Endothelial cell of umbilical vein (primary cell): ENCODE data around the gene DOCK7. TPM values are rescaled to one million over a fixed set of nuclear protein-coding genes. Genes with fewer than 3 reads are reported as not detected.

Experiments used
- BruUV-seq: library from RNA; stranded (reverse); fragments of 400-500 nt; replicated peaks from 2 replicates; lab custom pipeline; 2021; lab: Mats Ljungman, UMichigan
- CTCF ChIA-PET: fragments of 300-600, 350-600 bp; sonication (Branson Sonifier 250); formaldehyde crosslinking; loops from one replicate; lab custom pipeline; 2021; ENCODE audit warnings: antibody characterized with exemption, inconsistent platforms; lab: Charles Lee
- POLR2A ChIA-PET: fragments of 300-600, 350-600 bp; sonication (Branson Sonifier 250); formaldehyde crosslinking; loops from one replicate; lab custom pipeline; 2021; ENCODE audit warnings: antibody characterized with exemption, inconsistent platforms; lab: Charles Lee
- DNase-seq: peaks from one replicate; pipeline ENCODE4 v3.0.0-alpha.2; 2011; ENCODE audit warnings: low read depth, low spot score
- FAIRE-seq: peaks from 2 replicates; lab custom pipeline; 2011; peaks lifted over from hg19 to GRCh38; lab: Jason Lieb, UNC
- H2AFZ ChIP-seq: 2 replicates; pipeline ENCODE4 v1.6.0; 2012; ENCODE audit warnings: low read depth, low read length, control low read depth, inconsistent platforms
- H3K27ac ChIP-seq: 2 replicates; pipeline ENCODE4 v1.5.1; 2011; ENCODE audit warnings: low read depth, mild to moderate bottlenecking, control low read depth, low read length, moderate library complexity; ENCODE audit not compliant: insufficient read depth
- H3K27me3 ChIP-seq, 2 experiments: 2 replicates each; pipeline versions ENCODE4 v1.6.0 to v1.6.1; 2011; ENCODE audit warnings: low read length in 2 of 2, mixed read lengths in 1 of 2; ENCODE audit not compliant: control insufficient read depth in 2 of 2, insufficient read depth in 2 of 2
- H3K36me3 ChIP-seq, 2 experiments: 2 replicates in 1 of 2; 3 replicates in 1 of 2; pipeline ENCODE4 v1.5.1; 2011; ENCODE audit warnings: low read length in 2 of 2, mild to moderate bottlenecking in 1 of 2, moderate library complexity in 1 of 2; ENCODE audit not compliant: control insufficient read depth in 2 of 2, insufficient read depth in 2 of 2; ENCODE audit errors: extremely low read depth in 1 of 2
- H3K4me1 ChIP-seq: 3 replicates; pipeline ENCODE4 v1.5.1; 2011; ENCODE audit warnings: mild to moderate bottlenecking, low read length; ENCODE audit not compliant: control insufficient read depth, insufficient read depth; ENCODE audit errors: extremely low read depth
- H3K4me2 ChIP-seq: 2 replicates; pipeline ENCODE4 v1.6.1; 2011; ENCODE audit warnings: low read length, control low read depth, mixed read lengths; ENCODE audit not compliant: insufficient read depth
- H3K4me3 ChIP-seq, 3 experiments: fragments of 200-600 bp in 1 of 3; sonication (generic), shearing (Covaris generic) in 1 of 3; replicated peaks in 1 of 3; 2 replicates each; pipeline ENCODE4 v1.5.1; 2011 to 2016; ENCODE audit warnings: control low read depth in 3 of 3, low read length in 3 of 3, mild to moderate bottlenecking in 2 of 3, inconsistent platforms in 1 of 3, low read depth in 1 of 3, moderate library complexity in 1 of 3; ENCODE audit not compliant: insufficient read depth in 1 of 3
- H3K79me2 ChIP-seq: 2 replicates; pipeline ENCODE4 v1.6.0; 2012; ENCODE audit warnings: low read length, inconsistent platforms; ENCODE audit not compliant: control insufficient read depth, insufficient read depth
- H3K9ac ChIP-seq: replicated peaks from 2 replicates; pipeline ENCODE3; 2011; ENCODE audit warnings: low read length, control low read depth; ENCODE audit not compliant: insufficient read depth; ENCODE audit errors: extremely low read depth
- H3K9me1 ChIP-seq: replicated peaks from 3 replicates; pipeline ENCODE4 v1.6.0; 2011; ENCODE audit warnings: mild to moderate bottlenecking, low read length; ENCODE audit not compliant: control insufficient read depth, insufficient read depth; ENCODE audit errors: extremely low read depth
- H3K9me3 ChIP-seq: replicated peaks from 2 replicates; pipeline ENCODE4 v1.5.1; 2012; ENCODE audit warnings: low read length, inconsistent platforms; ENCODE audit not compliant: control insufficient read depth, insufficient read depth
- H4K20me1 ChIP-seq: replicated peaks from 2 replicates; pipeline ENCODE3; 2011; ENCODE audit warnings: mild to moderate bottlenecking, low read length; ENCODE audit not compliant: control insufficient read depth, insufficient read depth; ENCODE audit errors: extremely low read depth
- CTCF ChIP-seq, 2 donors: IDR thresholded peaks; 1 replicate in 1 of 2; 2 replicates in 1 of 2; pipeline ENCODE4 v1.5.1; 2011; ENCODE audit warnings: low read length in 2 of 2, mild to moderate bottlenecking in 2 of 2, moderate library complexity in 2 of 2, control low read depth in 1 of 2, inconsistent platforms in 1 of 2, low read depth in 1 of 2; ENCODE audit not compliant: insufficient read depth in 1 of 2; ENCODE audit errors: extremely low read depth in 1 of 2
- EZH2 ChIP-seq: IDR thresholded peaks from 2 replicates; pipeline ENCODE4 v1.6.1; 2012; ENCODE audit warnings: borderline replicate concordance, low read depth, mild to moderate bottlenecking, moderate library complexity, low read length, inconsistent platforms; ENCODE audit not compliant: severe bottlenecking
- FOS ChIP-seq: IDR thresholded peaks from 2 replicates; pipeline ENCODE4 v1.6.1; 2011; ENCODE audit warnings: mild to moderate bottlenecking, low read length, moderate library complexity, borderline replicate concordance; ENCODE audit not compliant: insufficient read depth
- GATA2 ChIP-seq: IDR thresholded peaks from 2 replicates; pipeline ENCODE4 v1.7.0; 2011; ENCODE audit warnings: low read depth, mild to moderate bottlenecking, moderate library complexity, mixed read lengths, low read length; ENCODE audit not compliant: insufficient read length, insufficient read depth
- JUN ChIP-seq: IDR thresholded peaks from 2 replicates; pipeline ENCODE4 v1.6.1; 2011; ENCODE audit warnings: borderline replicate concordance, low read depth; ENCODE audit not compliant: insufficient read length, insufficient read depth
- MYC ChIP-seq: IDR thresholded peaks from one replicate; pipeline ENCODE4 v1.6.1; 2011; ENCODE audit warnings: mild to moderate bottlenecking, low read depth, low read length
- POLR2A ChIP-seq: IDR thresholded peaks from 2 replicates; pipeline ENCODE4 v1.6.1; 2012; ENCODE audit warnings: low read depth, mild to moderate bottlenecking, control low read depth, low read length
- POLR2AphosphoS5 ChIP-seq: IDR thresholded peaks from 2 replicates; pipeline ENCODE4 v1.6.1; 2012; ENCODE audit warnings: low read depth, mild to moderate bottlenecking, control low read depth, low read length, moderate library complexity; ENCODE audit not compliant: insufficient read depth
- dilution Hi-C: fragments of 300-500 bp; cut with MboI; formaldehyde crosslinking; loops from one replicate; pipeline ENCODE4 v1.15.0; 2019; ENCODE audit warnings: low sequenced_read_pairs; ENCODE audit not compliant: extremely low pct_ligation_motif_present
- intact Hi-C: fragments of 100-400 bp; cut with micrococcal nuclease; formaldehyde crosslinking; loops from one replicate; pipeline ENCODE4 v1.10.0; 2022
- polyA plus RNA-seq, 4 experiments: library from polyadenylated mRNA; depleted of rRNA in 3 of 4; stranded (reverse) in 3 of 4; unstranded in 1 of 4; fragments of >200 nt; gene quantifications; 2 replicates each; pipeline versions ENCODE4 v1.2.1 to v1.2.3, GENCODE V29; 2011 to 2012; ENCODE audit warnings: missing spikeins in 1 of 4
- total RNA-seq: library from RNA; stranded (reverse); gene quantifications from 2 replicates; pipeline ENCODE4 v1.2.3, GENCODE V29; 2021
- TF ChIP-seq, protein P1 (sequence below): IDR thresholded peaks from 2 replicates; pipeline ENCODE4 v1.6.1; 2011; ENCODE audit not compliant: insufficient read depth, insufficient read length

The DOCK7 gene
- total and polyA plus RNA-seq, 2 donors (not counting 3 experiments of a cell fraction or from before 2014, with no cell fraction given): 9.4 to 31.9 TPM

- Histone ChIP-seq H3K9me3 (no peaks in the 10 kb centered on the region), H3K4me1 (no peaks in the 10 kb centered on the region), H3K27ac (no peak overlapping the region), H3K9me1 (no peaks in the 10 kb centered on the region), H2AFZ (no peak overlapping the region), H3K4me3 (no peak overlapping the region), H3K27me3 (no peaks in the 10 kb centered on the region), H3K36me3 (no peaks in the 10 kb centered on the region), H3K9ac (no peak overlapping the region), H3K79me2 (no peaks in the 10 kb centered on the region), H4K20me1 (no peaks in the 10 kb centered on the region), H3K4me2 (no peak overlapping the region)
- BruUV-seq: no TSS peak
- dilution Hi-C loops (no loop called here), intact Hi-C loops (no loop called here)
- DNase-seq (no peak), FAIRE-seq (no peak)
- CTCF ChIA-PET: no interaction called here
- no peak for TF ChIP-seq FOS
- no peak for TF ChIP-seq CTCF (IDR thresholded peaks at IDR 0.05; ENCODE audit: extremely low read depth in 1 of 2, insufficient read depth in 1 of 2, low read depth in 1 of 2, low read length in 2 of 2)
- no peak for TF ChIP-seq POLR2A
- TF ChIP-seq MYC: no peak
- TF ChIP-seq, protein P1, sequence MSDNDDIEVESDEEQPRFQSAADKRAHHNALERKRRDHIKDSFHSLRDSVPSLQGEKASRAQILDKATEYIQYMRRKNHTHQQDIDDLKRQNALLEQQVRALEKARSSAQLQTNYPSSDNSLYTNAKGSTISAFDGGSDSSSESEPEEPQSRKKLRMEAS: no peak
- TF ChIP-seq POLR2AphosphoS5: no peak
- TF ChIP-seq JUN: no peak
- TF ChIP-seq EZH2: no peak
- no peak for TF ChIP-seq GATA2
- POLR2A ChIA-PET: no interaction called here
These were observed 92.5 kb downstream of the DOCK7 start for GRCh38 chr1:62595647-62596046.
